HCT116 (cell line): ENCODE data around the gene SHROOM3. TPM values are rescaled to one million over a fixed set of nuclear protein-coding genes. Genes with fewer than 3 reads are reported as not detected.

Experiments
- ATAC-seq: fragments of 200-7000 bp; cut with Tn5 transposase; 2 replicates; pipeline ENCODE4 v1.9.1; 2020; ENCODE audit warnings: mild to moderate bottlenecking, moderate library complexity
- BruUV-seq: library from RNA; stranded (reverse); fragments of 400-500 nt; replicated peaks from 2 replicates; lab custom pipeline; 2021; lab: Mats Ljungman, UMichigan
- CTCF ChIA-PET: fragments of 300-600 bp; sonication (Branson Sonifier 250); formaldehyde crosslinking; loops from one replicate; lab custom pipeline; 2021; ENCODE audit warnings: antibody characterized with exemption; lab: Charles Lee
- POLR2A ChIA-PET: fragments of 300-600, 350-600 bp; sonication (Branson Sonifier 250); formaldehyde crosslinking; loops from one replicate; lab custom pipeline; 2021; ENCODE audit warnings: antibody characterized with exemption; lab: Charles Lee
- RAD21 ChIA-PET, 2 experiments: fragments of 300-600 bp; sonication (Branson Sonifier 250); formaldehyde crosslinking; loops; one replicate each; lab custom pipeline; 2023; ENCODE audit warnings: low total read pairs in 2 of 2; ENCODE audit not compliant: uncharacterized antibody in 2 of 2, unreplicated experiment in 2 of 2, low non-redundant PET in 1 of 2; lab: Charles Lee
- DNase-seq: peaks from one replicate; pipeline ENCODE4 v3.0.0-alpha.2; 2010; ENCODE audit warnings: low read depth, low spot score
- H2AFZ ChIP-seq: fragments of 200-600 bp; shearing (Covaris generic), sonication (generic); 2 replicates; pipeline ENCODE4 v1.6.1; 2017; ENCODE audit warnings: low read depth, mixed run types, mixed read lengths, antibody characterized with exemption, low read length; ENCODE audit not compliant: poor library complexity, severe bottlenecking
- H3K27ac ChIP-seq: 2 replicates; pipeline ENCODE4 v1.5.1; 2012; ENCODE audit warnings: low read depth, low read length
- H3K27me3 ChIP-seq: fragments of 200-600 bp; sonication (generic); 2 replicates; pipeline ENCODE4 v1.6.1; 2016; ENCODE audit warnings: mixed run types, low read length, mixed read lengths; ENCODE audit not compliant: insufficient read depth
- H3K36me3 ChIP-seq, 2 experiments: fragments of 200-500 bp in 1 of 2; fragments of 200-600 bp in 1 of 2; sonication (Bioruptor generic) in 1 of 2; sonication (generic) in 1 of 2; 2 replicates each; pipeline versions ENCODE4 v1.5.1 to v1.6.1; 2014 to 2016; ENCODE audit warnings: low read length in 2 of 2, inconsistent platforms in 1 of 2, mixed read lengths in 1 of 2, mixed run types in 1 of 2; ENCODE audit not compliant: insufficient read depth in 2 of 2, control insufficient read depth in 1 of 2
- H3K4me1 ChIP-seq, 2 experiments: fragments of 200-600 bp in 1 of 2; sonication (generic) in 1 of 2; 2 replicates each; pipeline versions ENCODE4 v1.5.1 to v1.6.1; 2012 to 2017; ENCODE audit warnings: low read length in 2 of 2, inconsistent platforms in 1 of 2, mild to moderate bottlenecking in 1 of 2, mixed read lengths in 1 of 2, mixed run types in 1 of 2, moderate library complexity in 1 of 2; ENCODE audit not compliant: insufficient read depth in 2 of 2, control insufficient read depth in 1 of 2
- H3K4me2 ChIP-seq: fragments of 200-600 bp; sonication (generic); 2 replicates; pipeline ENCODE4 v1.6.1; 2017; ENCODE audit warnings: mixed run types, low read length, mixed read lengths
- H3K4me3 ChIP-seq, 2 experiments: fragments of 200-600 bp in 1 of 2; sonication (generic) in 1 of 2; replicated peaks in 1 of 2; 2 replicates each; pipeline ENCODE4 v1.5.1; 2011 to 2016; ENCODE audit warnings: low read length in 2 of 2, control low read depth in 1 of 2, low read depth in 1 of 2, mild to moderate bottlenecking in 1 of 2, mixed read lengths in 1 of 2, mixed run types in 1 of 2
- H3K79me2 ChIP-seq: fragments of 200-600 bp; sonication (generic); 2 replicates; pipeline ENCODE4 v1.6.1; 2017; ENCODE audit warnings: mild to moderate bottlenecking, mixed run types, low read length, moderate library complexity, mixed read lengths; ENCODE audit not compliant: insufficient read depth
- H3K9ac ChIP-seq: fragments of 200-600 bp; sonication (generic); 2 replicates; pipeline ENCODE4 v1.6.1; 2016; ENCODE audit warnings: low read length, mixed read lengths
- H3K9me2 ChIP-seq: fragments of 200-600 bp; sonication (generic), shearing (Covaris generic); 2 replicates; pipeline ENCODE4 v1.6.1; 2017; ENCODE audit warnings: mixed run types, mild to moderate bottlenecking, moderate library complexity; ENCODE audit not compliant: insufficient read depth
- H3K9me3 ChIP-seq, 2 experiments: fragments of 200-500 bp in 1 of 2; fragments of 200-600 bp in 1 of 2; sonication (Bioruptor generic) in 1 of 2; sonication (generic) in 1 of 2; 2 replicates each; pipeline ENCODE4 v1.6.1; 2014 to 2017; ENCODE audit warnings: low read length in 2 of 2, mixed read lengths in 2 of 2, inconsistent platforms in 1 of 2, low read depth in 1 of 2, mild to moderate bottlenecking in 1 of 2, mixed run types in 1 of 2, moderate library complexity in 1 of 2; ENCODE audit not compliant: control insufficient read depth in 1 of 2, insufficient read depth in 1 of 2
- H4K20me1 ChIP-seq: fragments of 200-600 bp; sonication (generic), shearing (Covaris generic); 2 replicates; pipeline ENCODE4 v1.6.1; 2017; ENCODE audit warnings: mixed run types, mild to moderate bottlenecking, moderate library complexity; ENCODE audit not compliant: insufficient read depth
- EZH2 ChIP-seq: fragments of 200-600 bp; sonication (generic); IDR thresholded peaks from 2 replicates; pipeline ENCODE4 v1.6.1; 2017; ENCODE audit warnings: antibody characterized with exemption, mixed run types
- JUND ChIP-seq: IDR thresholded peaks from 2 replicates; pipeline ENCODE4 v1.6.1; 2012
- POLR2A ChIP-seq: IDR thresholded peaks from 2 replicates; pipeline ENCODE4 v1.7.0; 2011; ENCODE audit warnings: borderline replicate concordance; ENCODE audit not compliant: insufficient read depth, insufficient read length; ENCODE audit errors: extremely low read depth
- TCF7L2 ChIP-seq: IDR thresholded peaks from 2 replicates; pipeline ENCODE4 v1.7.0; 2011; ENCODE audit warnings: borderline replicate concordance, inconsistent platforms; ENCODE audit not compliant: insufficient read depth, insufficient read length; ENCODE audit errors: extremely low read depth
- YY1 ChIP-seq: IDR thresholded peaks from 2 replicates; pipeline ENCODE4 v1.6.1; 2011; ENCODE audit warnings: low read length, low read depth, moderate library complexity, mild to moderate bottlenecking; ENCODE audit not compliant: insufficient replicate concordance; ENCODE audit errors: extremely low read depth
- ZFX ChIP-seq: fragments of 450-650 bp; IDR thresholded peaks from 2 replicates; pipeline ENCODE4 v1.6.1; 2017
- ZNF274 ChIP-seq: fragments of 200-500 bp; sonication (Bioruptor generic); IDR thresholded peaks from 2 replicates; pipeline ENCODE4 v1.6.1; 2014; ENCODE audit warnings: mild to moderate bottlenecking, low read depth, low read length, inconsistent platforms
- intact Hi-C: fragments of 100-400 bp; cut with micrococcal nuclease; formaldehyde crosslinking; loops from 2 replicates; pipeline ENCODE4 v1.10.0; 2022
- total RNA-seq: library from RNA; stranded (reverse); gene quantifications from one replicate; pipeline ENCODE4 v1.2.1, GENCODE V29; 2021; ENCODE audit not compliant: unreplicated experiment
- TF ChIP-seq, protein P1 (sequence below): IDR thresholded peaks from 2 replicates; pipeline ENCODE4 v1.6.1; 2012

SHROOM3 gene
- total RNA-seq, 1 experiment from 2014 or later, result 22.5 TPM

DNA sequence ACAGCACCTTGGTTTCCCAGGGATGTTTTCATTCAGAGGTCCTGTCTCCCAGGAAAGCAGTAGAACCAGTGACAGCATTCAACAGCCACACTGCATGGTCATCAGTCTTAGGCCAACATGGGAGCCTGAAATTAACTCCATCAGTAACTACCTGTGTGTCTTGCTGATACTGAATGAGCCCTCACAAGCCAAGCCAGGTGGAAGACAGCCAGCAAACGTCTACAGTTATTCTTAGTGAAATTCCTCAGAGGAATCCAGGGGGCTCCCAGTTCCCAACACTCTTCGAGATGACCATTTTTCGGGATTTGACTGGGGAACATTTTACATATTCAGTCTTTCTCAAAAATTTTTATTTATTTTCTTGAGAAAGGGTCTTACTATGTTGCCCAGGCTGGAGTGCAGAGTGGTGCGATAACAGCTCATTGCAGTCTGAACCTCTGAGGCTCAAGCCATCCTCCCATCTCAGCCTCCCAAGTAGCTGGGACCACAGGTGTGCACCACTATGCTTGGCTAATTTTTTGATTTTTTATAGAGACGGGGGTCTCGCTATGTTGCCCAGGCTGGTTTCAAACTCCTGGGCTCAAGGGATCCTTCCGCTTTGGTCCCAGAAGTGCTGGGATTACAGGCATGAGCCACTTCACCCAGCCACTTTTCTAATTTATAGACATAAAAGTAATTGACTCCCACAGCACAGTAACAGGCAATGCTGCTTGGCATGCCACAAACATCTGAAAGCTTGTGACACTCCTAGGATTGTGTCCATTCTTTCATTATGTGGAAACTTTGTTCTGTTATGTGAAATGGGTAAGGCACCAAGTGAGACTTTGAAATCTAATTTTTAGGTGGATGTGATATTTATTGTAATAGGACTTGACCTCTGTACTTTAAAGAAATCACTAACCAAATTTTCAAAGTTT, 346.0 kb downstream of the SHROOM3 start:
- no peaks in the 10 kb centered on the region for H4K20me1 ChIP-seq
- H3K4me1 ChIP-seq, result peaks cover 45 to 48% of the 10 kb centered on the region in 2 experiments
- H3K79me2 ChIP-seq, result no peaks in the 10 kb centered on the region
- BruUV-seq, result TSS peak; percentile 62
- H3K36me3 ChIP-seq, result no peaks in the 10 kb centered on the region
- no peak overlapping the region for H2AFZ ChIP-seq
- ChIA-PET POLR2A (no interaction called here), RAD21 (no interaction called here), CTCF (no interaction called here)
- ATAC-seq (no peak), DNase-seq (no peak)
- H3K9me2 ChIP-seq, result no peaks in the 10 kb centered on the region
- H3K4me2 ChIP-seq, result peak overlapping the region; percentile 56
- no peaks in the 10 kb centered on the region for H3K27me3 ChIP-seq
- H3K9me3 ChIP-seq, result no peaks in the 10 kb centered on the region
- no peak for TF ChIP-seq JUND
- no peak for TF ChIP-seq TCF7L2
- TF ChIP-seq, protein P1, sequence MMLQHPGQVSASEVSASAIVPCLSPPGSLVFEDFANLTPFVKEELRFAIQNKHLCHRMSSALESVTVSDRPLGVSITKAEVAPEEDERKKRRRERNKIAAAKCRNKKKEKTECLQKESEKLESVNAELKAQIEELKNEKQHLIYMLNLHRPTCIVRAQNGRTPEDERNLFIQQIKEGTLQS, result no peak
- TF ChIP-seq ZNF274, result no peak
- no peak for TF ChIP-seq EZH2
- no peak for TF ChIP-seq ZFX
- TF ChIP-seq POLR2A, result no peak
- TF ChIP-seq YY1, result no peak
- H3K27ac ChIP-seq, result peak overlapping the region; percentile 86
- intact Hi-C loops, result loop anchor here (5.0 to 10.0 kb wide), 2 partner anchors 116 to 164 kb away; partner anchors contain the start of genes SEPTIN11 and SOWAHB
- H3K9ac ChIP-seq, result peak overlapping the region; percentile 47; the same call in 1 of the 2 replicates
- H3K4me3 ChIP-seq, result no peak overlapping the region
